Kidney glomerular epithelial cell (primary cell): ENCODE results near the gene SRD5A1.

Source experiments
- DNase-seq: peaks from one replicate; lab custom pipeline; 2025; lab: John Stamatoyannopoulos, UW

Gene SRD5A1

DNA sequence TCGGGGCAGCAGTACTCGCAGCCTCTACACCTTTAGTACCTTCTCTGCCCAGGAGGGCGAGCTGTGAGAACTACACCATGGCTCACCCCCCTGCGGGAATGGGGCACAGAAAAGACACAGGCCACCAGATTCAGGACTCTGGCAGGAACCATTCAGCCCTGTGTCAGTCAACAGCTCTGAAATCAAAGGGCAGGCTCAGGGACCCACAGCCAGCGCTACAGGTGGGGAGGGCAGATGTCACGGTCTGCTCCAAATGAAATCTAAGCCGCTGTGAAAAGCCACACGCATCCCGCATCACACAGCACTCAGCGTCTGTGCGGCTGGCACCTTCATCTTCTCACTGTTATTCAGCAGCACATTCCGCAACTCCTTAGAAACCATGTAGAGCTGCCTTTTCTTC is 28.3 kb upstream of the SRD5A1 start:
- DNase-seq, result no peak

DNA sequence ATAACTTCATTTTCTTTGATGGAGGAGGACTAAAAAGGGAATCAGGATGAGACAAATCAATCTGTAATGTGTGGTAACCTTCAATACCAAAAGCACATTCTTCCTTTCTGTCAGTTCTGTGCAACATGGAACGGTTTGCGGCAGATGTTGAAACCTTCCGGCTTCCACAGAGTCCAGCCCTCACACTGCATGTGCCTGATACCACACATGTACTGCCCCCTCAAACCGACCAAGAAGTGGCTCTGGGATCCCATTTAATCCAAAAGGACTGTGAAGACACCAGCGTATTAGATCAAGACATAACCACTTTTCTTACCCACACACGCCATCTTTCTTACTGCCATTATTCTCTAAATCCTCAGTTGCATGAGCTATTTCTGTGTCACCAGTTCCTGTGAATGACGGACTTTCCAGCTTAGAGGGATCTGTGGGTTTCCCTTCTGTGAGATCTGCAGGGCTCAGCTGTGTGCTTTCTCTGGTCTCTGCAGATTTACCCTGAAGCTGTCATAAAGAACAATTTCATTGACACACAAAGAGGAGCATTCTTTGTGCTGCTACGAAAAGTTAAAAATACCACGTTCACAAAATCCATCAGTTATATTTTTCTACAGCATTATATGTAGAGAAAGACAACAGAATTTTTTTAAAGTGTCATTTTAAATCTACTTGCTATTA is 26.2 kb upstream of the SRD5A1 start:
- DNase-seq, result no peak

DNA sequence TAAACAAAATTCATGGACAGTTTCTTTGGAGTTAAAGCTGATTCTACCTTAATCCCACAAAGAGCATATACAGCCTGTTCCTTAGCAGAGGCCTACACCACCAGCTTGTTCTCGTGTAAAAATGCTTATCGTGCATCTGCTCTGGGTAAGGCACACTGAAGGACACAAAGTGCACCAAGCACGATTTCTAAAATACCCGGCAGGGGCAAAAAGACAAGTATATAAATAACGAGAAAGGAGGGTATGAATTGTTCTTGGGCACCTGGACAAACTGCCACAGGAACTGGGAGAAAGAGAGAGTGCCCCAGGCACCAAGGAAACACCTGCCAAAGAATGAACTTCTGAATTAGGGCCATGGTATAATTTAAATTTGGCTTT is 25.7 kb upstream of the SRD5A1 start:
- no peak for DNase-seq

DNA sequence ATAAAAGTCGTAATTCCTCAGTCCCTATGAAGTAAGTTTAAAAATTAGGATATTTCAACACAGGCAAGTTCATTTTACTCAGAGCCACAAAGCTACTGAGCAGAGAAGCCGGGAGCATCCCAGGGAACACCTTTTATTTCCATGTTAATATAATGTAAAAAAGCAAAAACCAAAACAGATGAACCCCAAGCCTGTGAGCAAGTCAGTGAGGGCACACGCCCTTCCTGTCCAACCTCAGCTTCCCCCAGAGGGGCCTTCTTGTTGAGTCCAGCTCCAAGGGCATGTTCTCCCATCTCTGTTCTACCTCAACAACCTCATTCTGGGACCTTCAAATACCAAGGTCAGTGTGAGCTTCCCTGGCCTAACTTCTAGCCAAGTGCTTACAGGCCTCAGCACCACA is 25.2 kb upstream of the SRD5A1 start:
- DNase-seq, result no peak

DNA sequence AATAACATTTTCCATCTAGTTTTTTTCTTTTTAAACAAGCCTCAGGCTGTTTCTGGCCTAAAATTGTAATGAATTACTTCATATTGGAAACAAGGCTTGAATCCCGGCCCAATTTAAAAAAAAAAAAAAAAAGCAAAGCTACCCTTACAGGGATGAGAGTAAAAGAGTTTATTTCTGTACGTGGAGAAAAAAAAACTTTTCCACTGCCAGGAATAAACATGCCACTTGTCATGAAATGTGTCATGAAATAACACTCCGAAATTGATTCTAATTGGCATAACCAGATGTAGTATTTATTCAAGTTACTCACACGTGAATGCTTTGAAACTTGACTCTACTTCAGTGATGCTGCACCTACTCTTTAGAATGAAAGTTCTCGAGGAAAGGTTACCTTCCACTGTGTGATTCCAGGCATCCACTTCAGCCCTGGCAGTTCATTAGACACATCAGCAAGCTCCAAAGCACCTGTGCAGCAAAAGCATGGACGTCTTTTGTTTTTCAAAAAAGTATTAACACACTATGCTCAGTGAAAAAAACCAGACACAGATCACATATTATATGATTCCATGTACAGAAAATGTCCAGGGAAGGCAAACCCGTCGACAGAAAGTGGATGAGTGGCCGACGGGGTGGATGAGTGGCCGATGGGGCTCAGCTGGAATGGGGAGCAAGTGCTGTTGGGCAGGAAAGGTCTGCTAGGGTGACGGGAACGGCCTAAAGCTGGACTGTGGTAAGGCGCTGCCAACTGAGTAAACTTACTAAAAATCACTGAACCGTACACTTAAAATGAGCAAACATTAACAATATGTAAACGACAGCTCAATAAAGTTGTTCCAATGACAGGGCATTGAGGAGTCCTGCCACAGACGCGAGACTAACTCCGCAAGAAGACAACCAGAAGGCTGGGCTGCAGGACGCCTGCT is 21.6 kb upstream of the SRD5A1 start:
- DNase-seq, result no peak

DNA sequence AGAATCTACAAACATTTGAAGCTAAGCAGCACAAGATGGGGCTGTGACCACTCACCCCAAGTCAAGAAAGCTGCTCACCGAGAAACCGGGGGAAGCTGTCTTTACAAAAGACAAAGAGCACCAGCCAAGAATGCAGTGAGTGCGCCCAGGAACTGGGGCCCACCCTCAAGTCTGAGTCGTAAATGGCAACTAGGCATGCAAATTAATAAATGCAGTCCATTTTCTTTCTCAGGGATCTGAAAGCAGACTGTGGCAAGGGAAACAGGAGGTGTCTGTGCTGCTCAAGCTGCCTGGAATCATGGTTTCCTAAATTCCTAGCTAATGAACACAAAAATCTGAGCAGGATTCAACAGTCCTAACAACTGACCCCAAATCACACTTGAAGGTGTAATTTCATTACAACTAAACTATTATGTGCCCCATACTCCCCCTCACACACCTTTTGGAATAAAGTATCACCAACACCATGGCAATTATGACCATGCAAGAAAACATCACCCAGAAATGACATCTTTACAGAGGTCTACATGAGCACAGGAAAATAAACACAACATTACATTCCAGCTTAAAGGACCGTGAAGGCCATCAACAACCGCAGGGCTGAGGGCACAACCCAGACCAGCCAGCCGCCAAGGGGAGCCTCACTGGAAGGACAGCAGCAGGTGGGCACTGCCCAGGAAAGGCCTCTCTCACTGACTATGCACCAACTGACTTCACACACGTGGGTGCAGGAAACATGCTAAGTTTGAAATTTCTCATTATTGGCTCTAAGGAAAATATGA is 18.0 kb upstream of the SRD5A1 start:
- DNase-seq, result peak; percentile 64

DNA sequence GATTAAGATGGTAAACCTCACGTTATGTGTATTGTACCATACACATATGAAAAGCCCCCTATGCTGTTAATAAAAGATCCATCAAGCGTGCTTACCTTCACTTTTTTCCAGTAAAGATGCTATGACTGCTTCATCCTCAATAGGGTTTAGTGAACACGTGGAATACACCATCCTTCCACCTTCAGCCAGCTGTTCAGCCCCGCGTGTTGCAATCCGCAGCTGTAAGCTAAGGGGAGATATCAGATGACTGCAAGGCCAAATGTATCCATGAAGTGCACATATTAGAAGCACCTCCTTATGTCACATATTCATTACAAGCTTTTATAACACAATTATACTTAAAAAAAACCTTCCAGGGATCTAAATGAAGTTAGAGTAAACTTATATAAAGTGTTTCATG is 16.6 kb upstream of the SRD5A1 start:
- DNase-seq, result no peak

DNA sequence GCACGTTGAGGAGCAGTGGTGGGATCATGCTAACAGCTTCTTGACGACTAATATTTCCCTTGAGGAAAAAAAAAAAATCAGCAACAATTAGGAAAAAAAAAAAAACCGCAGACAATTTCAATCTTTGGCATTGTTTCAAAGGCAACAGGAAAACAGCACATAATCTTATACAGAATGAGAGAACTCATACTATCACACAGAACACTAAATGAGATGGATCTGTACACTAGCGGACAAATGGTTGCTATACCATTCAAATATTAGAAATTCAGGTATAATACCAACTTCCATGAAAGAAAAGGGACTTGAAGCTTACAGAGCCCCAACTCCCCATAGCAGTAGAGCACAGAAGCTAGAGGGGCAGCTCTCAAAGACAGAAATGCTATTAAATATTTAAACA is 10.0 kb upstream of the SRD5A1 start:
- DNase-seq, result no peak

DNA sequence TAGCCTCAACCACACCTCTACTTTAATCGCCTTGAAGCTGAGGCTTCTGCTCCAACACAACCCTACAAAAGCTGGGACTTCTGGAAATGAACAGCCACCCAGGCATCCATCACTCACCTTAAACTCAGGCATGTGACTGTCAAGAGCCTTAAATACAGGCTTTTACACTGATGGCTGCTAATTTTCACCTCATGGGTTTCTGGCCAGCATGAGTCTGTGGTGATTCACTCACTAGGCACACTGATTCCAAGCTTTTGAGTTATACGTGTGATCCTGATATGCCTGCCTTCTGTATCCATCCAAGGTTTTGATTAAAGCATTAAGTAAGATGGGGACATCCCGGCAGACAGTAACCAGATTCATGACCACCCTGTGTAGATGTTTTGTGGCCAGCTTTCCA is 9.3 kb upstream of the SRD5A1 start:
- no peak for DNase-seq

DNA sequence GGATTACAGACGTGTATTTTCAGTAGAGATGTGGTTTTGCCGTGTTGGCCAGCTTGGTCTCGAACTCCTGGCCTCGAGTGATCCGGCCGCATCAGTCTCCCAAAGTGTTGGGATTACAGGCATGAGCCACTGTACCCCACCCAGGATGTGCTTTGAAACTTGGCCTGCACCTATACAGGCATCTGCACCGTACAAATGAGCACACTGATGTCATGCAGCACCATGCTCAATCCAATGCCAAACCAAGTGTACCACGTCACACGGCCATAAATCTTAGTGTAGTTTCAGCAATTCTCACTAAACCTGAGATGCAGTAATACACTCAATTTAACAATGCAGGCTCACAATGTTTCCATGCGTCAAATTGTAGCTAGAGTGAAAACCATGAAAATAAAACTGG is 6.7 kb upstream of the SRD5A1 start:
- no peak for DNase-seq

DNA sequence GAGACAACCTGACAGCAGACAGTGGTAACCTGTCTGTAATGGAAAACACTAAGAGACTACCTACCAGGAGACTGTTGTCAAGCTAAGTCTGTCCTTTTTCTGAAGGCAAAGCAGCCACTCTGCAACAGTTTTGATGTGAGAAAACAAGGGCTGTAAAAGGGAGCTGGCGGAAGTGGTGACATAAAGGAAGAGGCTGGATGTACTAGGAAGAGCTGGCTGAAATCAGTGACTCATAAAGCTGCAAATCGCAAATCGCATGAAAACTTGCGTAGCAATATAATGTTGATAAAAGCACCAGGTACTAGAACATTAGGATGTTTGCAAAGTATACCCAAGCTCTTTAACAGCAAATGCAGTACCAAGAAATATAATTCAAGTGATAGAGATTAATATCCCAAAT is 1.8 kb upstream of the SRD5A1 start:
- DNase-seq, result no peak

DNA sequence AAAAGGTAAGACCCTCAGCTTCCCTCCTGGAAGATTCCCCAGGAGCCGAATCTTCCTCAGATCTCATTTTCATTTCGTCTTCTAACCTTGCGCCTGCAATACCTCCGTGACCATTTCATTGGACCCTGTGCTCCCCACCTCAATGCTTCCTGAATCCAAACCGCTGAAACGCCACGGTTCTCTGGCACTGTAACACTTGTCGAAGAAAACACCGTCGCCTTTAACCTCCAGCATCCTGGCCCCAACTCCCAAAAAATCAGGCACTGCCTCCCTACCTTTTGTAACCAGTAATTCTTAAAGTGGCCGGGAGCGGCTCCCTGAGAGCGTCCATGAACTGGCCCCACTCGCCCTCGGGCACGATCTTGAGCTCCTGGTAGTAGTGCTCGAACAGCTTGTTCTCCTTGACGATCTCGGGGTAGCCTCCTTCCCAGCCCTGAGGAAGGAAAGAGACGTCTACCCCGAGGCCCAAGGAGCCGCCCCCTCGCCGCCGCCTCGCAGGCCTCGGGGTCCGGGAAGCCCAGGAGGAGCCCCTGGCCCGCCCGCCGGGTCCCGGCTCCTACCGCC is 834 bp upstream of the SRD5A1 start:
- no peak for DNase-seq

DNA sequence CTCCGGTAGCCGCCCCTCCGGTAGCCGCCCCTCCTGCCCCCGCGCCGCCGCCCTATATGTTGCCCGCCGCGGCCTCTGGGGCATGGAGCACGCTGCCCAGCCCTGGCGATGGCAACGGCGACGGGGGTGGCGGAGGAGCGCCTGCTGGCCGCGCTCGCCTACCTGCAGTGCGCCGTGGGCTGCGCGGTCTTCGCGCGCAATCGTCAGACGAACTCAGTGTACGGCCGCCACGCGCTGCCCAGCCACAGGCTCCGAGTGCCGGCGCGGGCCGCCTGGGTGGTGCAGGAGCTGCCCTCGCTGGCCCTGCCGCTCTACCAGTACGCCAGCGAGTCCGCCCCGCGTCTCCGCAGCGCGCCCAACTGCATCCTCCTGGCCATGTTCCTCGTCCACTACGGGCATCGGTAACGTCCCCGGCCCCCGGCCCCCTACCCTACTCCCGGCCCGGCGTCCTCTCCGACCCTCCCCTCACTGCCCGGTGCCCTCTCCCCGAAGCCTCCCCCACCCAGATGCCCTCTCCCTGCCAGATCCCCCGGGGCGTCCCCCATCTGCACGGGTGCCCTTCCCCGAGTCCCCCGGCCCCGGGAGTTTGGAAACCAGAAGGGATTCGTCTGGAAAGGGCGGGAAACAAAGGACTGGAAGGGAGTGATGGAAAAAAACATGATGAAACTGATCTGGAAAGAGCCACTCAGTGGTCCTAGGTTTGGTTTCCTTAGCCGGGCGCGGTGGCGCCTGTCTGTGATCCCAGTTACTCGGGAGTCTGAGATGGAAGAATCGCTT is 417 bp downstream of the SRD5A1 start:
- DNase-seq, result peak; percentile 20

DNA sequence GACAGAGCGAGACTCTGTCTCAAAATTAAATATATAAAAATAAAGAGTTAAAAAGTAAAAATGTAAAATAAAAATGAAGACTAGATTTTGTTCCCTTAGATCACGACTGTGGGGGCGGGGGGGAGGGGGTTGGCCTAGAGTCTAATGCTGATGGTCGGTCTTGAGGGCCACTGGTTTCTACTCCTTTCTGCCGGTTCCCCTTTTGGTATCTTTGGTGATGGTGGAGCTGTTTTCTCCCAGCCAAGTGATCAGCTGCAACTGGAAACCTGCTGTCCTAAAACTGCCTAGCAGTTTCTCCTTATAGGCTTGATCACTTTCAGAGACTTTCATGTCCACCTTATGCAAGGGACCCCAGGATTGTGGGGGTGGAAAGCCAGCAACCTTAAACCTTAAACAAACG is 1.1 kb downstream of the SRD5A1 start:
- DNase-seq, result no peak

DNA sequence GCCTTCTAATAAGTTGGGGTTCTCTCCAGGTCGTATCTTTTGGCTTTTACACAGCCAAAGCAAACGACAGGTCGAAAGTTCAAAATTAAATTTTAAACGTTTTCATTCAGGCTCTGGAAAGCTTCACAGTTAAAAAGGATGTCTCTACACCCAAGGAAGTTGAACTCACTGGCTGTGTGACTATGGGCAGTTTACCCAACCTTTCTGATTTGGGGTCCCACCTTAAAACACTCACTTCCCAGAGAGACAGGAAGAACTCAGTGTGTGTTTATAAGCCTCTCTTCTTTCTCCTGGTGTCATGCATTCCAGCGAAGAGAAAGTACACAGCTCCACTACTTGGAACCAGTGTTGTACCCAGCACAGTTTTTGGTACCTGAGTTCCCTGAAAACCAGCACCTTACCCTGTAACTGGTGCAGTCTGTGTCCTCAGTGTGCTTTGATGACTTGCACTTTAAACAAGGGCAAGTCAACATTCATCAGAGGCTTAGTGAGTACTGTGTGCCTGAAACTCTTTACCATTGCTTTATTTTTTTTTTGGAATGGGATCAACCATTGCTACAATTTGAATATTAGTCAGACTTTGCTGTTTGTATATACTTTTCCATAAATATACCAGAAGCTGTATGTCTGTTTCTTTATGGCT is 1.7 kb downstream of the SRD5A1 start:
- no peak for DNase-seq

DNA sequence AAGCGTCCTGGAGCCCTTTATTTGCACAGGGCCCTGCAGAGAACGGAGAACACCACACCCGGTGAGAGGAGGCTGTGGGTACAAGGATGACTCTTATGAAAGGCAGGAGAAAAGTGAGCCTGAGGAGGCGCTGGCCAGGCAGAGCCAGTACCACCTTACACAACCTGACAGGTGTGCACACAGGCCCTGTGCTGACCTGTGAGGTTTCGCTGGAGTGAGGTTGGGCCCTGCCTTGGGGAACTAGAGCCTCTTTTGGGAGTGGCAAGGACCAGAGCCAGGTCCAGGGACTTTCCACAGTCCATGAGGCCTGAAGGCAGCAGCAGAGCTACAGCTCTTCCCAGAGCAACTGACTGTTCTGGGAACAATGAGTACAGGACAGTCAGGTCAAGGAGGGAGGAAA is 3.1 kb downstream of the SRD5A1 start:
- no peak for DNase-seq

DNA sequence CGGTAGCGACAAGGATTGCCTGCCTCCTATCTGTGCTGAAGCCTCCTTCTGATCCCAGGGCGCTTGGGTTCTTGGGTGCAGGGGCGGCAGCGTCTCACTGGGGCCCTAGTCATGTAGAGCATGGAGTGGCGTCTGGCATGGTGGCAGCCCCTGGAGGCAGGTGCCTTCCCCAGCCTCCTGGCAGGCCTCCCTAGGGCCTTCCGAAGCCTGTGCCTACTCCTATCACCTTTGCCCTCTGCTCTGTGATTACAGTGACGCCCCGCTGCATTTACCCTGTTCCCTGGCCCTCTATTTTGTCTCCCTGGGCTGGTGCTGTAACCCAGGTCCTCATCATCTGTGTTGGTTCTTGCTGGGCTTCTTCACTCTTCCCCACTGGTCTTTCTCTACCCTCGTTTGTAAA is 3.8 kb downstream of the SRD5A1 start:
- DNase-seq, result no peak

DNA sequence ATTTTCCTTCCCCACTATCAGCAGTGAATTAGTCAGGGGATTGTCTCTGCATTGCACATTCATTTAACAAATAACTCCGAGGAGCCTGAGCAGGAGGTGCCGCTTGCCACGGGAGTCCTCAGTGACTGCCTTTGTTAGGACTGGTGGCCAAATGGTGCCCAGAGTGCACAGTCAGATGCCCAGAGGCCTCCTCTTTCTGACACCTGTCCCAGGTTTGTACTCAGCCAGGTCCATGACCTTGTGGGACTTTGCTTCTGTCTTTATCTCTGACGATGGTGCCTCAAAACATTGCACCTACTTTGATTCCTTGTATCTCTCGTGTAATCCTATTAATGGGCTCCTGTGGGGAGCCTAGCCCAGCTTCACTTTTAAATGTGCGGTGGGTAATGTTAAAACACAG is 4.3 kb downstream of the SRD5A1 start:
- DNase-seq, result no peak

DNA sequence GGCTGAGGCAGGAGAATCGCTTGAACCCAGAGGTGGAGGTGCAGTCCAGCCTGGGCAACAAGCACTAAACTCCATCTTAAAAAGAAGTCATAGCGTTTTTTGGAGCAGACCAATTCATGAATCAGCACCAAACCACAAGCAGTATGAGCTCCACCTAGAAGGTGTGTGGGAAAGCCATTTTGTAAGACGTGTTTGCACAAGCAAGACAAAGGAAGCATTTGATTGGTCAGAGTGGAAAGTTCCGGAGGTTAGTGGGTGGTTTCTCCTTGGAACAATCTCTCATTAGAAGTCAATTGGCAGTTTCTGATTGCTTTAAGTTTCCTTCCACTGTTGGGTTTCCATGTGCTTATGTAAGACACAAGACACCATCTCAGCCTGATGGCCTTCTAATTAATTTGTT is 5.0 kb downstream of the SRD5A1 start:
- DNase-seq, result no peak

DNA sequence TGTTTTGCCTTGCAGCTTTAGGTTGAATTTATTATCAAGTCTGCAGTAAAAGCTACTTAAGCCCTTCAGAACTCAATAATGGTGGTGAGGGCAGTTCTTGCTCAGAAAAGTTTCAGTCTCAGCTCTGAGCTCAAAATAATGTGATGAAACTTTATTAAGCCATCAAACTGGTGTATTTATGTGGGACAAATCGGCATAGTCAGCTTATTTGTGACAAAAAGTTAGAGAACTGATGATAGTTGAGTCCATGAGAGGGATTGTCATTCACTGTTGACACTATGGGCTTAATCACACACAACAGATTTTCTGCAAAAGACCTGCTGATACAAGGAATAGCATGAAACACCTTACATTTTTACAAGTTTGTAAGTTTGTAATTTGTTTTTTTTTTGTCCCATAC is 9.4 kb downstream of the SRD5A1 start:
- DNase-seq, result no peak

DNA sequence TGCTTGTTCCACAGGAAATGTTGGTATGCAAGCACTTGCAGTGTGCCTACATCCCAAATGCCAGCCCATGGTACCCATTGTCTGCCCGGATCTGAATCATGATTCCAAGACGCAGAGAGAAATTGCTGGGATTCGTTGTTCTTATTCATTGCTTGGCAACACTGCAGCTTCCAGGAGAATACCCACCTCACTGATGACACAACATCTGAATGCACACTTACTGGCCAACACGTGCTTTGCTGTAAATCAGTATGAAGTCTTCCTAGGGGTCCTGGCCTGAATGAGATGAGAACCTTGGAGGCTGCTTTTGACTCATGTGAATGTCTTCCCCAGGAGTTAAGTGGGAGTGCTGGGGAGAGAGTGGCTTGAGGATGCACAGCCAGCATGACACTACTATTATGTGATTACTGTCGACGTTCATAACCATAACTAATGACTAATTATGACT is 11.6 kb downstream of the SRD5A1 start:
- no peak for DNase-seq
